ENCODE measurements around the gene NDUFS2.

Gene NDUFS2

DNA sequence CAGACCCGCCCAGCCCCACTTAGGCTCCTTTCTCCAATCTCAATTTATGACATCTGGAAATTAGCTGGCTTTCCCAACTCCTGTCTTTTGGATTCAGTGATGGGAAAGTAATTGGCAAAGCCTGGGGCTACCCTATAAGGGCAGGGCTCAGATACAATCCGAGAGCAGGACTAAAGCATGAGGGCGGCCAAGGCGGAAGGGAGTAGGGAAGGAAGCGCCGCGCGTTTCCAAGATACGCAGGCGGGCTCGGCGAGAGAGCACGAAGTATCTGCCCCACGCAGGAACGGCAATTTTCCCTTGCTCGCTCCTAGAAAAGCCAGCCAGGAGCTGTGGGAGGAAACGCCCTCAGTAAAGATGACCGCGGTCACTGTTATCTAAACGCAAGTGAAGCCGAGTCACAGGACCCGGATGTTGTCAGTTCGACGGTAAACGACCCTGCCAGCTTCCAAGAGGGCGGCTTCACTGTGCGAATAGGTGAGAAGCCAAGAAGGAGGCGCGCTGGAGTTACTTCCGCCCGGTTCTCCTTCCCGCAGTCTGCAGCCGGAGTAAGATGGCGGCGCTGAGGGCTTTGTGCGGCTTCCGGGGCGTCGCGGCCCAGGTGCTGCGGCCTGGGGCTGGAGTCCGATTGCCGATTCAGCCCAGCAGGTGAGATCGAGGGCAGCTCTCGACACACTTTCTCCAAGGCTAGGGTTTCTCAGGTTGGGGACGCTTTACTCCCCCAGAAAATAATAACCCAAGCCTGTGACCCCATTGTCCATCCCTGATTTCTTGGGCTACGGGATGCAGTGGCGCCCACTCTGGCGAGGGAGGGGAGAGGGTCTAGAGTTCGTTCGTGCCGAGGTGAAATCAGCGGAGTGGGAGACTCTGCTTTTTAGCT lies at the start of gene NDUFS2:
Gene NDUFS2, plus strand, starts transcription at position 532 of the 877 bp plus-strand sequence. Its CDS starts 19 bp downstream, at position 551.
- peak; percentile 96 to 100 for DNase-seq

DNA sequence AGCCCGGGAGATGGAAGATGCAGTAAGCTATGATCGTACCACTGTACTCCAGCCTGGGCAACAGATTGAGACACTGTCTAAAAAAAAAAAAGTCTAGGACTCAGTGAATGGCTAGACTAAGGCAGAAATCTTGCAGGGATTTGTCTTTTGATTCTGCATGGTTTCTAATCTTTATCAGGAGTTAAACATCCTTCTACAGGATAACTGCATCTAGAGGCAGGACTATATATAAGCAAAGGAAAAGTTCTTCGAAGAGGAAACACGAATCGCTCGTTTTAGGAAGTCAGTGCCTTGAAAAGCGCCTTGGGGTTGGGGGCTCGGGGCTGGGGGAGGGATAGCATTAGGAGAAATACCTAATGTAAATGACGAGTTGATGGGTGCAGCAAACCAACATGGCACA lies 49.0 kb upstream of the NDUFS2 start:
- no peak for DNase-seq

DNA sequence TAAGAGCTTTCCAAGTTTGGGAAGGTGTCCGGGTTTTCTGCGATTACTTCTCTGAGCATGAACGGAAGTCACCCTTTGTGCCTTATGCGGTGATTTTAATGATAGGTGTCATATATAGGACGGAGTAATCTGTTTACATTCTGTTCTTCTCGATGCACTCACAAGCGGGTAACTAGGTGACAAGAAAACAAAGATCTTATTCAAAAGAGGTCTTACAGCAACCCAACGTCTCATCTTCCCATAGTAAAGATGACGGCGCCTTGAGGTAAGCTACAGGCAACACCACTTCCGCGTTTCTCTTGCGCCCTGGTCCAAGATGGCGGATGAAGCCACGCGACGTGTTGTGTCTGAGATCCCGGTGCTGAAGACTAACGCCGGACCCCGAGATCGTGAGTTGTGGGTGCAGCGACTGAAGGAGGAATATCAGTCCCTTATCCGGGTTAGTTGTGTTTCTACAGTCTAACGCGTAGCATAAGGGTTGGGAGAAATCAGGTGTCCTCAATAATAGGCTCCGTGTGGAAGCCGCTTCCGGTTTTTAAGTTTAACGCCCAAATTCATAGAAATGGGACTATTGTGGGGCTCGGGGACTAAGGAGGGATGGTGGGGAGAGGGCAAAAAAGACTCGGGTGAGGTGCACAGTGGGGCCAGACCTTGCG lies 48.4 kb upstream of the NDUFS2 start, which contains the start of gene UFC1:
Gene UFC1, plus strand, starts transcription at position 297 of the 656 bp plus-strand sequence. Its CDS starts 20 bp downstream, at position 317.
- peak; percentile 73 to 92 for DNase-seq

DNA sequence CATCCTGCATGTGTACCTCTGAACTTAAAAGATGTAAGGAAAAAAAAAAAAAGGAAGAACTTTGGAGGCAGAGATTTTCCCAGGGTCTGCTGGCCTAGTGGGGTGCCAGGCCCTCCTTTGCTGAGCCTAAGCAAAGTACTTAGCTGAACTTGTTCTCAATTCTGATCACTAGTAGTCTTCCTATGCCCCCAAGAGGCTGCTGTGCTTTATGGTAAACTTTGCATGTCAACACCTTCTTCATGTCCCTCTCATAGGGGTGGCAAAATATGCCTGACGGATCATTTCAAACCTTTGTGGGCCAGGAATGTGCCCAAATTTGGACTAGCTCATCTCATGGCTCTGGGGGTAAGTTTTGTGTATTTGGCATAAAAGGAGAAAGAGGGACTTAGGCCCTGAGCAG lies 44.3 kb upstream of the NDUFS2 start:
- DNase-seq, result no peak

DNA sequence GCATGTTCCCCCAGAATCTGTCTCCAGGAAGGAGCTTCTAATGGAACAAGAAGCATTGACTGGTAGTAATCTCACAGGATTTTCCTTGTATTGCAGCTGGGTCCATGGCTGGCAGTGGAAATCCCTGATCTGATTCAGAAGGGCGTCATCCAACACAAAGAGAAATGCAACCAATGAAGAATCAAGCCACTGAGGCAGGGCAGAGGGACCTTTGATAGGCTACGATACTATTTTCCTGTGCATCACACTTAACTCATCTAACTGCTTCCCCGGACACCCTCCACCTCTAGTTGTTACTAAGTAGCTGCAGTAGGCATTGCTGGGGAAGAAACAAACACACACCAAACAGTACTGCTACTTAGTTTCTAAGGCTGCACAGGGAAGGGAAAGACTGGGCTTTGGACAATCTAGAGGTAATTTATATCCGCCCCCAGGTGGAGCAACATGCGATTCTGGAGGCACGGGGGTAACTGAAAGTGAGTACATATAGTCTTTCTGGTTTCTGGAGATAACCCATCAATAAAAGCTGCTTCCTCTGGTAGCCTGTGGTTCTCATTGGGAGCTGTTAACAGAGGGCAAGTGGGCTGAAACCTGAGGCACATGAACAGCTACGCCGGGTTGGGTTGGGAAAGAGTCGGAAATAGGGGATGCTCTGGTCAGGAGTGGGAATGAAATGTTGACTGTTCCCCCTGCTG lies 43.7 kb upstream of the NDUFS2 start:
- no peak for DNase-seq

DNA sequence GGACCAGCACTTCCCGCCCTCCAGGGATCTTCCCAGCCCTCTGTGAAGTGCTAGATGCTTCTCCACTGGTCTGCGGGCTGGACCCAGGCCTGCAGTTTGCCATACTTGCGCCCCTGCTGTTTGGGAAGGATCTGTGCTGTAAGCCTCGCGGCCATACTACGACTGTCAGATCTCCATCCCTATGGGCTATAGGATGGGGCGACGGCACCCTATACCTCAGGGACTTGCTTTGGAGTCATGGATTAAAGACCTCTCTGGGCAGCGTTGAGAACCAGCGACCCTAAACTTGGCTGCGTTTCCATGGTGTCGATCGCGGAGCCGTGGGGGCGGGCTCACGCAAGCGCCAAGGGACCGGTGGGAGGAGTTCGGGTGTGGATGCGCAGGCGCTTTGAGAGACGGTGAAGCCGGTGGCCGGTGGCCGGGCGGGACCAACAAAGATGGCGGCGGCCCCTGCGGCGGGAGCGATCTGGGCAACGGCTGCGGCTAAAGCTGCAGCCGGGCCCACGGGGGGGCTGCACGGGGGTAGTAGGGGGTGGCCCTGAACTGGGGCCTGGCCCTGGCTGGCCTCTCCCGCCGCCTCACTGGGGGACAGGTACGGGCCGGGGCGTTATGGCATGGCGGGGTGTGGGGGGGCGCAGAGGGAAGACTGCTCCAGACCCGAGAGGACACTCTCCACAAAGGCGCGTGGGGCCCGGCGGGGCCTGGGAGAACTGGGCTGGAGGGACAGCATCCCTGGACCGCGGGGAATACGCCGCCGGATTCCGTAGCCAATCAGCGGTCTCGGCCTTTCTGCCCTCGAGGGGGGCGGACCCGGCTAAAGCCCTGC lies 42.9 kb upstream of the NDUFS2 start, which contains the start of gene USP21:
Gene USP21, plus strand, starts transcription at position 414 of the 826 bp plus-strand sequence. CDS start 1,141 bp downstream, outside the sequence.
- peak; percentile 89 to 90 for DNase-seq

DNA sequence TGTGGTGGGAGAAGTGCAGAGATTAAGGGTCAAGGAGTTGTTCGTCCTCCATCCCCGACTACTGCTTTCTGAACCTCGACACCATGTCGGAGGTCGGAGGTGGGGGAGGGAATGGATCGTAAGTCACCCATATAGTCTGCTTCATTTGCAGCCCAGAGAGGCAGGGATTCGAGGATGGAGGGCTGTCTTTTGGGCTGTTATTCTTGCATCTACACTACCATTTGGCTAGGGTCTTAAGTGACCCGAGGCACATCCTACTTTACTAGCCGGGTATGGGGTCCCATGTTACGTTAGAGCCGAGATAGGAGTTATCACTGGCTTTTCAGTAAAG lies 42.3 kb upstream of the NDUFS2 start:
- DNase-seq, result no peak

DNA sequence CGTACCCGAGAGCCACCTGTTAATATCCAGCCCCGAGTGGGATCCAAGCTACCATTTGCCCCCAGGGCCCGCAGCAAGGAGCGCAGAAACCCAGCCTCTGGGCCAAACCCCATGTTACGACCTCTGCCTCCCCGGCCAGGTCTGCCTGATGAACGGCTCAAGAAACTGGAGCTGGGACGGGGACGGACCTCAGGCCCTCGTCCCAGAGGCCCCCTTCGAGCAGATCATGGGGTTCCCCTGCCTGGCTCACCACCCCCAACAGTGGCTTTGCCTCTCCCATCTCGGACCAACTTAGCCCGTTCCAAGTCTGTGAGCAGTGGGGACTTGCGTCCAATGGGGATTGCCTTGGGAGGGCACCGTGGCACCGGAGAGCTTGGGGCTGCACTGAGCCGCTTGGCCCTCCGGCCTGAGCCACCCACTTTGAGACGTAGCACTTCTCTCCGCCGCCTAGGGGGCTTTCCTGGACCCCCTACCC lies 41.5 kb upstream of the NDUFS2 start:
- no peak for DNase-seq

DNA sequence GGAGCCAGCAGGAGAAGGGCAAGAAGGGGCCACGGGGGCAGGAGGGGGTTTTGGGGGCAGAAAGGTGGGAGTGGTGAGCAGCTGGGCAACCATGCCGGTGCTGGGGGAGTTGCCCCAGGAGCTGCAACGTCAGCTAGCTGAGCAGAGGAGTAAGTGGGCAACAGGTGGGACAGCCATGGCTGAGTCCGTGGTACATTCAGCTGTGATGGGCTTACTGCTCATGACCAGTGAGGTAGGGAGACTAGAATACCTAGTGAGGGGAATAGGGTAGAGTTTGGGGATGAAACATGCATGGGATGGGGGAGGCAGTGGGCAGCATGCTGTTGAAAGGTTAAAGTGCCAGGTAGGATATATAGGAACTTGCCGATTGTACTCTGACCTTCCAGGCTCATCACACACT lies 40.5 kb upstream of the NDUFS2 start:
- no peak for DNase-seq

DNA sequence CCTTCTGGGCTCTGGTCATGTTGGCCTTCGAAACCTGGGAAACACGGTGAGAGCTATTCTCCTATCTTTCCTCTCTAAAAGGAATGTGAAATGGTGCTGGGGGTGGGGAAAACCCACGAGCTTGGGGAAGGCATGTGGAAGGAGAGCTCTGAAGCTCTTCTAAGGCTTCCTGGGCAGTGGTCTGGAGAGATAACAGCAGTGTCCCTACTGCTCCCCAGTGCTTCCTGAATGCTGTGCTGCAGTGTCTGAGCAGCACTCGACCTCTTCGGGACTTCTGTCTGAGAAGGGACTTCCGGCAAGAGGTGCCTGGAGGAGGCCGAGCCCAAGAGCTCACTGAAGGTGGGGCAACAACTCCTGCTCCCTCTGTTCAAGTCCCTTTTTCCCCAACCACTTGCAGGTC lies 40.1 kb upstream of the NDUFS2 start:
- no peak for DNase-seq

DNA sequence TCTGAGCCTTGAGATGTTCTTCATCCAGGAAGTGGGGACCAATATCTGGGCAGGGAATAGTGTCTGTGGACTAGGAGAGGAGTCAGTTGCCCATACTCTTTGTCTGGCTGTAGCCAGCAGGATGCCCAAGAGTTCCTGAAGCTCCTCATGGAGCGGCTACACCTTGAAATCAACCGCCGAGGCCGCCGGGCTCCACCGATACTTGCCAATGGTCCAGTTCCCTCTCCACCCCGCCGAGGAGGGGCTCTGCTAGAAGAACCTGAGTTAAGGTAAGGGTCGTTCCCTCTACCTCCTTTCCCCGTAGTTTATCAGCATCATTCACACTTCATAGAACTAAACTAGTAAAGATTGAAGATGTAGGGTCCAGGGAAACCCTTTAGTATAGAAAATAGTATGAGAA lies 39.4 kb upstream of the NDUFS2 start:
- DNase-seq, result no peak

DNA sequence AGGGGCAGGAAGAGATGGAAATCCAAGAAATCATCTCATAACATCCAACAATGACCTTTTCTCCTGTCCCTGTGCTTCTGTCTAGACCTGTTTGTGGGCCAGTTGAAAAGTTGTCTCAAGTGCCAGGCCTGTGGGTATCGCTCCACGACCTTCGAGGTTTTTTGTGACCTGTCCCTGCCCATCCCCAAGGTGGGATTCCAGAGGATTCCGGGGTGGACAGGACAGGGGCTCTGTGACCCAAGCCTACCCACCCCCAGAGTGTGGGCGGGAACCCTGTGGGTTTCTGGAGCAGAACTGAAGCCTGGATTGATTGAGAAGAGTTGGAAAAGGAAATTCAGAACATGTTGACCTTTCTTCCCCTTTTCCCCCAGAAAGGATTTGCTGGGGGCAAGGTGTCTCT lies 38.4 kb upstream of the NDUFS2 start:
- no peak for DNase-seq

DNA sequence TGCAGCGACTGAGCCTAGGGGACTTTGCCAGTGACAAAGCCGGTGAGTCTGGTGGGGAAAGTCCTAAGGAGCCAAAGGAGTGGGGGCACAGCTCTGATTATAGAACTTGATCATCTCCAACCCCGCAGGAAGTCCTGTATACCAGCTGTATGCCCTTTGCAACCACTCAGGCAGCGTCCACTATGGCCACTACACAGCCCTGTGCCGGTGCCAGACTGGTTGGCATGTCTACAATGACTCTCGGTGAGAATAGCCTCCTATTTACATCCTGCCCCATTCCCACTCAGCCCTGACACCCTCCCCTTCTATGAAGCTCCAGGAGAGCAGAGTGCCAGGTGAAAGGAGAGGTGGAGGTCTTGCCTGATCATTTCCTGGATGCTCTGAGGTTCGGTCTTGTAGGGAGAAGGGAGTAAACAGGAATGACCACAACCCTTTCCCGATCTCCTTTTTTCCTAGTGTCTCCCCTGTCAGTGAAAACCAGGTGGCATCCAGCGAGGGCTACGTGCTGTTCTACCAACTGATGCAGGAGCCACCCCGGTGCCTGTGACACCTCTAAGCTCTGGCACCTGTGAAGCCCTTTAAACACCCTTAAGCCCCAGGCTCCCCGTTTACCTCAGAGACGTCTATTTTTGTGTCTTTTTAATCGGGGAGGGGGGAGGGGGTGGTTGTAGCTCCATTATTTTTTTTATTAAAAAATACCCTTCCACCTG lies 37.1 kb upstream of the NDUFS2 start:
- no peak for DNase-seq

DNA sequence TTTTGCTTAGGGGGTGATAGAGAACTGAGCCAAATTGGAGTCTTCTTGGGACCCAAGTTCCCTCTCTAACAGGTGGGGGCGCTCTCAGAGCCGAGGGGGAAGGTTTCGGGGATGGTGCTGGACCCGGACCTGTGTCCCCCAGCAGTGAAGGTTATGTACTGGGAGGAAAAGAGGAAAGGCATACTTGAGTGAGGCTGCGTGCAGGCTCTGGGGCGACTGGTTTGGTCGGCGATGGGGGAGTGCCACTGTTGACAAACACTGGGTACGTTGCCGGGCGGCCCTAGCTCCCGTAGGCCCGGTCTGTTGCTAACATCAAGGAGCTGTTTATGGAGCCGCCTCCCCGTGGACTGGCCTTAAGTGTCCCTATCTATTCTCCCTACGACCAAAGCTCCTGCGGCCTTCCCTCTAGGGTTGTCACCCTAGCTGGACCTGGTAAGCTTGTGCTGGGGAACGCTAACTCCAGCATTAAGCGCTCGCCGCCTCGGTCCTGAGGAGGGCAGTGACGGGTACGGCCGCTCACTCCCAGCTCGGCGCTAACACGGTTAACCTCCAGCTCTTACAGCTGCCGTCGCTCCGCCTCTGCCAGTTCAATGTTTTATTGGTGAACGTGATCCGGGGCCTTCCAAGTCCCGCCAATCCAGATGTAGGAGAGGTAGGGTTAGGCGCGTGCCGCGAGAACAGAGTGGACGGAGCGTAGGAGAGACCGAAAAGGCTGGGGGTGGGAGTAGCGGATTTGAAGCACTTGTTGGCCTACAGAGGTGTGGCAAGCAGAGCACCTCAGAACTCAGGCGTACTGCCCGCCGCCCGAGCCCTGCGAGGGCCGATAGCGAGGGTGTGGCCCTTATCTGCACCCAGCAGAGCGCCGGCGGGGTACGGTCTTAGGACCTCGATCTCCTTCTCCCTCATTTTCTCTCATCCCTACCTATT lies 36.2 kb upstream of the NDUFS2 start, which contains the start of gene PPOX:
Gene PPOX, plus strand, starts transcription at position 685 of the 927 bp plus-strand sequence. CDS start 422 bp downstream, outside the sequence.
- DNase-seq, result peak; percentile 97 to 98

DNA sequence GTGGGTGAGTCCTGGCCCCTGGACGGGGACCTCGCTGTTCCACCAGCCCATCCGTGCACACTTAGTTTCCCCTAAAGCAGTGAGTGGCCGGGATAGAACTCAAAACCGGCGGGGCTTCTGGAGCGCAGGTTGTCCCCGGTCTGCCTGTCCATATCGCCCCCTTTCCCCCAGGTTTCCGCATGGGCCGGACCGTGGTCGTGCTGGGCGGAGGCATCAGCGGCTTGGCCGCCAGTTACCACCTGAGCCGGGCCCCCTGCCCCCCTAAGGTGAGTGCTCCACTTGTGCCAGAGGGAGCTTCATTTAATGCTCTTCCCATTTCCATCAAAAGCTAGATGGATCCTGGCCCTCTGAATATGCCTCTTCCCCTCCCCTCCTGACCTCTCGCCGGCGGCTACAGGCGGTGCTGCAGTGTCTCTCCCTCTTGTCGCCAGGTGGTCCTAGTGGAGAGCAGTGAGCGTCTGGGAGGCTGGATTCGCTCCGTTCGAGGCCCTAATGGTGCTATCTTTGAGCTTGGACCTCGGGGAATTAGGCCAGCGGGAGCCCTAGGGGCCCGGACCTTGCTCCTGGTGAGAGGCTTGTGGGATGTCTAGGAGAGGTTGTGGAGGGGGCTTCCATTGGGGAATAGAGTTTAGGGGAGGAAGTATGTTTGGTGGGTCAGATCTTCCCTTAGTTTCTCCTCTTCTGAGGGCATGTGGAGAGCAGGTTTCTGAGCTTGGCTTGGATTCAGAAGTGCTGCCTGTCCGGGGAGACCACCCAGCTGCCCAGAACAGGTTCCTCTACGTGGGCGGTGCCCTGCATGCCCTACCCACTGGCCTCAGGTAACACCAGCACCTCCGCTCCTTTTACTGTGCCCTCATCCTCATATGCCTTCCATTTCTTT lies 35.3 kb upstream of the NDUFS2 start:
- DNase-seq, result no peak

DNA sequence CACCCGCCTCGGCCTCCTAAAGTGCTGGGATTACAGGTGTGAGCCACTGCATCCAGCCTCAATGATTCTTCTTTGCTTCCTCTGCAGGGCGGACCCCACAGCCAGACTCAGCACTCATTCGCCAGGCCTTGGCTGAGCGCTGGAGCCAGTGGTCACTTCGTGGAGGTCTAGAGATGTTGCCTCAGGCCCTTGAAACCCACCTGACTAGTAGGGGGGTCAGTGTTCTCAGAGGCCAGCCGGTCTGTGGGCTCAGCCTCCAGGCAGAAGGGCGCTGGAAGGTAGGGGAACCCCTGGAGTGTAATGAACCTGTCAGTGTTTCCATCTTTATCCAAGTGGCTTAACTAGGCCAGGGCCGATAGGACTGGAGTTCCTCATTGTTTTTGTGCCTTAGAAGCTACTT lies 33.3 kb upstream of the NDUFS2 start:
- DNase-seq, result no peak

DNA sequence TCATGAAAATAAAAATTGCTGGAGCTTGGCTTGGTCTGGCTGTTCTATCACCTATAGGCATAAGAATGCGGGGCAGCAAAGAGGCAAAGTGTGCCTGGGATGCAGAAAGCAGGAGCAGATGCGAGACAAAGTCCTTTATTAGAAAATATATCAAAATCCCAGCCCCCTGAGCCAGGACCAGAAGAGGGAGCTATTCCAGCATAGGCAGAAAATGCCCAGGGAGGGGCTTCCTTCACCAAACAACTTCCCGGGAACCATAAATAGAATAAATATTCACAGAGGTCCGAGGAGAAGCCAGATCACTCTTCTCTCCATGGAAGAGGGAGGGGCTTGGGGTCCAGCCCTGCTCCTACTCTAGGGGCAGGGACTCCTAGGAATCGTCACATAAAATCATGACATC lies 31.0 kb upstream of the NDUFS2 start:
- DNase-seq, result no peak

DNA sequence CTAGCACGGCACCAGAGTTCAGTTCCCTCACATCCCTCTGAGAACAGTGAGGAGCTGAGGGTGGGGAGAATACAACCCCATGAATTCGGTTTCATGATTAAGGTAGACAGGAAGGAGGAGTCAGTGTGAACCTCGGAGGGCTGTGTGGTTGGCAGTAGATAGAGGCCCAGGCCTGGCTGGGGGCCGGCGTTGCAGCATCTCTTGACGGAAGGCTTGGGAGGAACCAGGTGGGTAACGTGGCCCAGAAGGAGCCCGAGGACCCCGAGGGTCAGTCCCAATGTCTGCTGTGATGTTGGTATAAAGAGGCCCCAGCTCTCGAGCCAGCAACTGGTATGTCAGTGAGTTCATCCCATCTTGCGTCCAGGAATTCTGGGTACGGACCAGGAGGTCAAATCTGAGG lies 30.5 kb upstream of the NDUFS2 start:
- DNase-seq, result no peak

DNA sequence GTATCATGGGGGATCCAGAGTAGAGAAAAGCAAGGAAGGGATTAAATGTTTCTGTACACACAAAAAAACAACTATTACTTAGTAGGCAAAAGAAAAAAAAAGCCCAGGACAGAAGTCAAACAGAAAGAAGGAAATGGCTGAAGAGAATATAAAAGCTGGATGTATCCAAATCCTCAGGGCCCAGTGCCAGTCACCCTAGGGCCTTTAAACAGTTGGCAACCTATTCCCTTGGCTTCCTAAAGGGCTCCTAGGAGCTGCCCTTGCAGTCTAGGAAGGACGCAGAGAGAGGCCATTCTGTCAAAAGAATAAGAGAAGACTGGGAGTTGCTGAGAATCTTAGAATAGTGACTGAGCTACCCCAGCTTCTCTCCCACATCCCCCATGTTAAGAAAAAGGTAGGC lies 29.8 kb upstream of the NDUFS2 start:
- DNase-seq, result no peak
